SH-SY5Y (cell line): ENCODE measurements around the gene KBTBD8.

Experiments used
- GATA2 ChIP-seq: IDR thresholded peaks from 2 replicates; pipeline ENCODE4 v1.6.1; 2011; ENCODE audit warnings: mild to moderate bottlenecking, low read depth, low read length
- GATA3 ChIP-seq: IDR thresholded peaks from 2 replicates; pipeline ENCODE4 v1.6.1; 2011; ENCODE audit warnings: low read depth, mild to moderate bottlenecking, low read length, moderate library complexity

DNA sequence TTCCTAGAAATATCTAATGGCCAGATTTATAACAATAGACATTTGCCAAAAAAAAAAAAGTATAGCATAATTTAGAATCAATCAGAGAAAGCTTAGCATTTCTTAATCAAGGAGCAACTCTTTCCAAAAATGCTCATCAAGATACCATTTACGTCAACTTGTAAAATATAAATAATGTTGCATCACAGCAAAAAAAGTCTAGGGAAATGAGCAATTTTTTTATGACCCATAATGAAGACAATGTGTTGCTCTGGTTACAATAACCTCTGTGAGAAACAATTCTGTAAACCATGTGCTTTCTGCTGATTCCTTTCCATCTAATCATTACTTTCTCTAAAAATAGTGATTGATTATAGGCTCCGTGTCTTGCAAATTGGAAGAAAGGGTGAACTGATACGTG lies 36.3 kb downstream of the KBTBD8 start:
- no peak for TF ChIP-seq GATA3
- TF ChIP-seq GATA2: no peak
